Measurements from ENCODE around the gene ASB6.
A peak's percentile ranks its signal among the peaks of the same experiment; 100 is the strongest.
"Not testable (repeated sequence)": the region's sequence is repeated elsewhere in the genome, so short reads cannot be mapped to it uniquely, and the experiment has no call there.

Gene ASB6

DNA sequence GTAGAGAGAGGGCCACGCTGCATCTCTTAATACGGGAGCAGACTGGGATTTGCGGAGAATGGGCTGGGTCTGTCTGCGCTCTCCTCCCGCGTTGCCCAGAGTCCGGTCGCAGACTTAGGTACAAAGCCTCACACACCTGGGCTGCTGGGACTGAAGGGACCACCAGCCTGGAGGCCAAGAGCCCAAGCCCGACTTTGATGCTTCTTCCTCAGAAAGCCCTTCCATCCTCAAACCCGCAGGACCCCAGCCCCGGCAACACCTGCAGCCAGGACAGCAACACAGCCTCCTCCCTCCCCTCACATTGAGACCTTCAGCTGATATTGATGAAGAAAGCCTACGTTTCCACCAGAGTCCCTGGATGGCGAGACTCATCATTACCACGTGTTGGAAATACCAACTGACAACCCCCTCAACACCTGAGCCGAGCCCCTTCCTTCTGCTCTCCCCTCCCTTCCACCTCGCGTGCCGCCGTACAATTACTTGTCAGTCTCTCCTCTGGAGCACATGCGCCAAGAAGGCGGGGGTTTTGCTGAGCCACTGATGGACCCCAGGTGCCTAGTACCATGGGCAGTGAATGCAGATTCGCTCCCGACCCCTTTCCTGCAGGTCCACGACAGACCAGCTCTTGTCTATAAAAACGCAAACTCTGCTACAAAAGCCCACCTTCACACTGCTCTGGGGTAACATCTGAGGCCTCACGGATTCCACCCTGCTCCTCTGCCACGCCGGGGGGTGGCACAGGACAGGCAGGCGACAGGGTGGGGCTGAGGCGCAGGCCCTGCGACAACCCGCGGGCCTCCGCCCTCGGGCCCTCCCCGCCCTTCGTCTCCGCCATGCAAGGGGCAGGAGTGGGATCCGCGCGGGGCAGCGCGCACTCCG lies 841 bp downstream of the ASB6 start:
- DNase-seq, result no peak

DNA sequence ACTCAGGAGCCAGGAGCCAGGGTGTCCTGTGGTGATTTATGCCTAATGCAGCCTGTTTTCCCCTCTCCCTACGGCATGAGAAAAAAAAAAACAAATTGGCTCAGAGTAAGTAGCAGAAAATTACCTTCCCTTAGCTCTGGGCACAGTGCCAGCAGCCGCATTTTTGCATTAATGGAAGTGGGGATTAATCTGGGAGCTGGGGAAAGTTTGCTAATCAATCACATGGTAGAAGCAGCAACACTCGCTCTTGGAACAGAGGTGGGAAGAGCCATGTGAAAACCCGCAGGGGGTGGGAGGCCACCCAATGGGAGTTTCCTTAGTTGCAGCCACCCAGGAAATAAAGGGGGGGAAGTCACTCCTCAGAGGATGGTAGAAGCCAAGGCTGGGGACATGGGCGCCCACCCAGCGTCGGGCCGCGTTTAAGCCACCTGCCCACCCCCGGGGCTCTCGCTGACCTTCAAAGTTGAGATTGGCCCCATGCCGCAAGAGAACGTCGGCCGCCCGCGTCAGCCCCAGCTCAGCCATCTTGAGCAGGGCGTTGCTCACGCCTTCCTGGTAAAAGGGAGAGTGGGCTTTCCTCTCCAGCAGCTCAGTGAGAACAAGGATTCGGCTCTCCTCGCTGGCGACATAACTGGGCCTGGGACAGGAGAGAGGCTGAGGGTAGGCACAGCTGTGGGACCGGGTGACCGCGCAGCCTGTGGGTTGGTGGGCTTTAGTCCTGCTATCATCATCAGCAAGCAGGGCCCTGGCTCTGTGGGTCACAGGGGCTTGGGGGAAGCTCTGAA lies 1.7 kb downstream of the ASB6 start:
- no peak for DNase-seq

DNA sequence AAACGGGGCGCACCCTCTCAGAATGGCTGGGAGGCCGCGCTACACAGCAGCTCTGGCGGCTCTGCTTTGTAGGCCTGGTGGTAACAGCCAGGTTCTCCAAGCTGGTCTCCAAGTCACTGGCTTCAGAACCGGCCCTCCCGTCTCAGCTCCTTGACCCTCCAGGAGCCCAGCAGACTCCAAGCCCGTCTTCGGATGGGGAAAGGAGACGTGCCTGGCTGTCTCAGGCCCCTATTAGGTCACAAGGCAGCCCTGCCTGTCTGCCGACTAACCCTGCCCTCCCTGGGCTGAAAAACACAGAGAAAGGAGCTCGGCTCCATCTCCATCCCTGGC lies 2.2 kb downstream of the ASB6 start:
- DNase-seq, result no peak

DNA sequence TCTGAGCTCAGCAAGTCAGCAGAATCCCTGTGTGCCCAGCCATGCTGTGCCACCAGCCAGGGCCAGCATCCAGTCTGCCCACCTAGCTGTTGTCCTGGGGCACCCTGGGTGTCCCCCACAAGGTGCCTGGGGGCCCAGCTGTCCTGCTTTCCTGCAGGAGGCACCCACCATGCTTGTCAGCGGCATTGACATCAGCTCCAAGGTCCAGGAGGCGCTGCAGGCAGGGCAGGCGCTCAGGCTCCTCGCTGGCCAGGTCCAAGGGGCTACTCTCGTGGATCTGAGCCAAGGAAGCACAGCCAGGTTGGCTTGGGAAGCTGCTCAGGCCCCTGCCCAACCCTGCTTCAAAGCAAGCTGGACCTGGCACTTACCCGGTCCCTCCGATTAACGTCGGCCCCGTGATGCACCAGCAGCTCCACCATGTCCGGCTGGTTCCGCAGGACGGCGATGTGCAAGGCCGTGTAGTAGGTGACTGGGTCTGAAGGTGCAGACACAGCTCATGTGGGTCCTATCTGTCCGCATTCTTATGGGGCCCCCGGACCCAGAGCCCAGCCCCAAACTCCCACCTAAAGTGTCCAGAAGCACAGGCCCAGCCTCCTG lies 2.8 kb downstream of the ASB6 start:
- no peak for DNase-seq

DNA sequence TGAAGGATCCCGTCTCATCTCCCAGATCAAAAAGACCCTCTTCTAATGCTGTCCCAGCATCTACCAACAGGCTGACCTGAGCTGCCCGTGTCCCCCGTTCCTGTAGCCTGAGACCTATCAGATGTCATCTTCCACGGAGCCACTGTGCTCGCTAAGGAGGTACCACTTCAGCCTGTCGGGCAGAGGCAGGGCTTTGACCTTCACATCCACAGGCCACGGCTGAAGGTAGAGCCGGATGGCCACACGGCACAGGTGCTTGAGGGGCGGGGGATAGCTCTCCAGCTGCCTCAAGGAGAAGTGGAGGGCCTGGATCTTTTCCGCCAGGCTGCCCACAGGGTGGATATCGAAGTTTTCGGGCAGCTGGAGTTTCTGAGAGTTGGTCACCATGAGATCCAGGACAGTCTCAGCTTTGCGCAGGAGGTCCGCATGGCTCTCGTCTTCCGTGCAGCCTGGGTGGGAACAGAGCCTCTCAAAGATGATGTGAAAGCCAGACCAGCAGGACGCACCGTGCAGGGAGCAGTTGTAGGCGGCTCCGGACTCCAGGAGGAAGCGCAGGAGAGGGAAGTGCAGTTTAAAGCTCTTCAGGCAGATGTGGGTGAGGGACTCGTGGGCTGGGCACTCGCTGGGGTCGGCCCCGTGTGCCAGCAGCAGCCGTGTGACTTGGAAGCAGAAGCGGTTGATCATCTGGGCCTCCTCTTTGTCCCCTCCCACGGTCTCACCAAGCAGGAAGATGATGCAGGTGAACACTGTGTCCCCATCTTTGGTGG lies 4.1 kb downstream of the ASB6 start:
- DNase-seq, result no peak

DNA sequence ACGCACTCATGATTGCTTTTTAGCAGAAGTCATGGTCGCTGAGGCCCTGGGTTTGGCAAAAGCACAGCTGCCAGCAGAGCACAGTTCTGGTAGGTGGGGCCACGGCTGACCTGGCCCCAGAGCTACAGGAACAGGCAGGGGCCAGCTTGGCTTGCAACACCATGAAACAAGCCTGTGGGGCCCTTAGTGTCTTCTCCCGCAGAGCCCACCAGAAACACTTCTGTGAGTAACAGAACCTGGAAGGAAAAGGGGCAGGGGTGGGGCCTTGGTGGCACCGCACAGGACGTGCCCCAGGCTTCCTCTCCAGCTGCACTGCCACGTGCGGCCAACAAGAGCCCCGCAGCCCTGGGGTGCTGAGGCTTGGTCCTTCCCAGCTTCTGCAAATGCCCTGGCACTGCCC lies 4.8 kb downstream of the ASB6 start:
- DNase-seq, result no peak

DNA sequence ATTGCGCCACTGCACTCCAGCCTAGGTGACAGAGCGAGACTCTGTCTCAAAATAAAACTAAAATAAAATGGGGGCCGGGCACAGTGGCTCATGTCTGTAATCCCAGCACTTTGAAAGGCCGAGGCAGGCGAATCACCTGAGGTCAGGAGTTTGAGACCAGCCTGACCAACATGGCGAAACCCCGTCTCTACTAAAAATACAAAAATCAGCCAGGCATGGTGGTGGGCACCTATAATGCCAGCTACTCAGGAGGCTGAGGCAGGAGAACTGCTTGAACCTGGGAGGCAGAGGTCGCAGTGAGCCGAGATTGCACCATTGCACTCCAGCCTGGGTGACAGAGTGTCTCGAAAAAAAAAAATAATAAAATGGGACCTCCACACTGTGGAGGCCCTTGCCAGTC lies 5.6 kb downstream of the ASB6 start:
- DNase-seq, result not testable (repeated sequence)

DNA sequence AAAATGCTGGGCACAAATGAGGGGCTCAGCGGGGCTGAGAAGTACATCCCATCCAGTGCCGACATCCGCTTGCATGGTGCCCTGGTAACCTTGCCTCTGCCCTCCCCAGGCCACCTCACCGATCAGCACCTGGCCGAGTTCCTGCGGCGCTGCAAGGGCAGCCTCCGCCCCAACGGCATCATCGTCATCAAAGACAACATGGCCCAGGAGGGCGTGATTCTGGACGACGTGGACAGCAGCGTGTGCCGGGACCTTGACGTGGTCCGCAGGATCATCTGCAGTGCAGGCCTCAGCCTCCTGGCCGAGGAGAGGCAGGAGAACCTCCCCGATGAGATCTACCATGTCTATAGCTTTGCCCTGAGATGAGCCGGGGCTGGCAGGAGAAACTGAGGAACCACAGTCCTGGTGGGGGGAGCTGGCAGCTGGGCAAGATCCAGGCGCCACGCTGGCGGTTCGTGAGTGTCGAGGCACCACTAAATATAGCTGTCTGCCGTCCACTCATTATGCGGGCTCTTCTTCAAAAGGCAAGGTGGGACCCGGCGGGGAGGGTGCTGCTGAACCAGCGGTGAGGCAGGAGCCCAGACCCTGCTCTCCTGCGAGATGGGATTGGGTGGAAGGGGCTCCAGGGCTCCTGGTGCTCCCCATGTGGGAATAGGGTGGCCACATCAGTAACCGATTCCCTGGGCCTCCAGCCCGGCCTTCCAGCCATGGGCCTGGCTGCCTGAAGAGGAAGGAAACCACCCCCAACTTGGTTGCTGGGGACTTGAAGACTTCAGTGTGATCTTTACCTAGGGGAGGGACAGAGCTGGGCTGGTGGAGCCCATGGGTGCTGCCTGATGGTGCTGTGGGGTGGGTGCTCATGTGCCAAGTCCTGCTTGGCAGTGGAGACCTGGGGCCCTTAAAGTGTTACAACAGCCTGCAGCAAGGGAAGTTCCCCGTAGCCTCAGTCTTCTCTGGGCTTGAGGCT lies 6.6 kb downstream of the ASB6 start:
- DNase-seq, result no peak

DNA sequence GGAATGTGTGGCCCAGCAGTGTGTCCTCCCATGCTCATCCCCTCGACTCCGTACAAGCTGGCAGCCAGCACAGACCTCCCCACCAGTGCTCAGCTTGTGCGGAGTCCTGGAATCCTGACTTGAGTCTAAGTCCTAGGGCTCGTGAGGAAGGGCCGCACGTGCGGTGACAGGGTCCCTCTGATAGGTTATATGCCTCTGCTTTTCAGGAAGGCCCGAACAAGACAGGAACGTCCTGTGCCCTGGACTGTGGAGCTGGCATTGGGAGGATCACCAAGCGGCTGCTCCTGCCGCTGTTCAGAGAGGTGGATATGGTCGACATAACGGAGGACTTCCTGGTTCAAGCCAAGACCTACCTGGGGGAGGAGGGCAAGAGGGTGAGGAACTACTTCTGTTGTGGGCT lies 8.1 kb downstream of the ASB6 start:
- DNase-seq, result no peak

DNA sequence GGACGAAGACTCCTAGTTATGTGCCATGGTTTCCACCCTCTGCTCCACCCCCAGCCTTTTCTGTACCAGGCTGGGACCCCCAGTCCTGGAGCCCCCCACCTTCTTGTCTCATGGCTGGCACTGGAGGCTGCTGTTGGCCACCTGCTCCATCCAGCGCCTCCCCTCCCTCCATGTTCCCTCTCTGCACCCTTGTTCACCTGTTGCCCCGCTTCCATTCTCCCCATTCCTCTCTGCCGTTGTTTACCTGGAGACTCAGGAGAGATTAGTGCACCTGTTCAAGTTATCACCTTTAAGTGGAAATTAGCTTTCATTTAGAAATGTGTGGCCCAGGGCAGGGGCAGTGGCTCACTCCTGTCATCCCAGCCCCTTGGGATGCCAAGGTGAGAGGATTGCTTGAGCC lies 8.7 kb downstream of the ASB6 start:
- no peak for DNase-seq

DNA sequence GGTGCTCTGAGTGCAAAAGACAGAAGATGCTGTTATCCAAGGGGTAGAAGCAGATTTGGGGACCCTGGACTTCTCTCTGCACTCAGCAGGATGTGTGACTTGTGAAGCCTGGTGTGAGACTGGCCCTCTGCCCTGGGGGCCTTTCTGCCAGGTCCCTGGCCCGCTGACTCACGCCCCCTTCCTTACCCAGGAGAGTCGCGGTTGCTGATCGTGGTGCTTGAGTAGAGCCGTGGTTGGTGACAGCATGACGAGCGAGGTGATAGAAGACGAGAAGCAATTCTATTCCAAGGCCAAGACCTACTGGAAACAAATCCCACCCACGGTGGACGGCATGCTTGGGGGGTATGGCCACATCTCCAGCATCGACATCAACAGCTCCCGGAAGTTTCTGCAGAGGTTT lies 9.5 kb downstream of the ASB6 start:
- DNase-seq, result no peak

DNA sequence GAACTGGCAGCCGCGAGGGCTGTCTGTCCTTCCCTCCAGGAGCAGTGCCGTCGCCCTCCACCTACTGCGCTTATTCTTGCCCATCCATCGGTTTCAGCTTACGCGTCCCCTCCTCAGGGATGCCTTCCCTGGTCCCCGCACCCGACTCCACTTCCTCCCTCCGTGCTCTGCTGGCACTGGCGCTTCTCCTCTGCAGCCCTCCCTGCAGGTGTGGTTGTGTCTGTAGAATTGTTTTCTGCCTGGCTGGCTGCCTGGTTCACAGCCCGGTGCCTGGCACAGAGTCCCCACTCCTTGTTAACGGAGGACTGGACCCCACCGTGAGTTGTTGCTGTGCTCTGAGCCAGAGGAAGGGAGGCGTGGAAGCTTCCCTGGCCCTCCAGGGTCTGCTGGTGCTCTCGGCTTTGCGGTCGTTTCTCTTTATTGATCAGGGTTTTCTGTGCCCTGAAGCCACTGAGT lies 10.2 kb downstream of the ASB6 start:
- DNase-seq, result no peak

DNA sequence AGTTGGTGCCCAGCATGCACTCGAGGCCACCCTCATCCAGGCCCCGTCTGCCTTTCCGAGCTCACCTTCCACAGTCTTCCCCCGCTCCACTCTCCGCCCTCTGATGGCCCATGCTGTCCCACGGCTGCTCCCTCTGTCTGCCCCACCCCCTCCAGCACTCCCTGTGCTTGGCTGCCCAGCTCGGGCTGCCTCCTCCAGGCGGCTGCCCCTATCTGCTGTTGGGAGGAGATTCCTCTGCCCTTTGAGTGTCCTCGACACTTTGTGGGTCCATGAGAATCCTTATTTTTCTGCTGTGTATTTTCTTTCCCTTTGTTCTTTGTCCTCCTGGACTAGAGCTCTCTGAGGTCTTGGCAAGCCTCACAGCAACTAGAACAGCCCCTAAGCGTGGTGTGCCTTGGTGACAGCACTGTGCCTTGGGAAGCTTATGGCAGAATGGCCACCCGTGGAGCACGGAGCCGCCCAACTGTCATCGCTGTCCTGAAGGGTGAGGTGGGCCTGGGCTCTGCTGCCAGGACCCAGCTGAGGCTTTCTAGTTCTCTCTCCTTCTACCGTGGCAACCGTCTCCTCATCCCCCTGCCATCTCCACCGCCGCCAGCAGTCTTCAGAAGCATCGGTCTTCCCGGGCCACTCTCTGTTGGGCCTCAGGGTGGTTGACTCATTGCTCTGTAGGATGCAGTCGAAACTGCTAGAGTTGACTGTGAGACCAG lies 10.8 kb downstream of the ASB6 start:
- DNase-seq, result no peak

DNA sequence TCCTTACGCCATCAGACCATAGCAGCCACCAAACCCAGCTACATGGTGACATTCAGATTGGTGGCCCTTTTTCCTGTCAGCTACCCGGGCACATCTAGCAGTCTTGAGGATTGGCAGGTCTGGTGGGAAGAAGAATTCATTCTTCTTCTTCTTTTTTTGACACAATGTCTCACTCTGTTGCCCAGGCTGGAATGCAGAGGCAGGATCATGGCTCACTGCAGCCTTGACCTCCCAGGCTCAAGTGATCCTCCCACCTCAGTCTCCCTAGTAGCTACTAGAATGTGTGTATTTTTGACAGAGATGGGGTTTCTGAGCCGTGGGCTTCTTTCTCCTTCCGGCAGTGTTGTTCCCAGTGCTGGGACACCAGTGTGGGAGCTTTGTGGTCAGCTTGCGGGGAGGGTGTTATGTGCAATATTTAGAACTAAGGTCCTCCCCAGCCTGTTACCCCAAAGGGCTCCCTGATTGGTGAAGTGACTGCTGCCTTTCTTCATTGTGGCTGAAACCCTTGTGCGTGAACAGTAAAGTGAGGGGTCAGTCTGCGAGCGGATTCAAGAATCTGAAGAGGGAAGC lies 12.6 kb downstream of the ASB6 start:
- no peak for DNase-seq

DNA sequence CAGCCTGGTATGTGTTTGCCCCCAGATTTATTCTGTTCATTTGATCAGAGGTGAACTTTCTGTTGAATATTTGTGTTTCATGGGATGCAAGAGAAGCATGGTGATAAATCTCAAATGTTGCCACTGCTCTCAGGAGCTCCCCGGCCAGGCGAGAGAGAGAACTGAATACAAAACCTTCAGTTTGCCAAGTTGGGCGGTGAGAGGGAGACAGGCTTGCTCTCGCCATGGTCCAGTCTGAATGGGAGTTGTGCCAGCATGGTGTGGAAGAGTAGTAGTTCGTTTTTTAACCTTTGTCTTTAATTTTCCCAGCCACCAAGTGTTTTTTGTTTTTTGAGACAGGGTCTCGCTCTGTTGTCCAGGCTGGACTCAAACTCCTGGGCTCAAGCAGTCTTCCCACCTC lies 13.2 kb downstream of the ASB6 start:
- DNase-seq, result no peak

DNA sequence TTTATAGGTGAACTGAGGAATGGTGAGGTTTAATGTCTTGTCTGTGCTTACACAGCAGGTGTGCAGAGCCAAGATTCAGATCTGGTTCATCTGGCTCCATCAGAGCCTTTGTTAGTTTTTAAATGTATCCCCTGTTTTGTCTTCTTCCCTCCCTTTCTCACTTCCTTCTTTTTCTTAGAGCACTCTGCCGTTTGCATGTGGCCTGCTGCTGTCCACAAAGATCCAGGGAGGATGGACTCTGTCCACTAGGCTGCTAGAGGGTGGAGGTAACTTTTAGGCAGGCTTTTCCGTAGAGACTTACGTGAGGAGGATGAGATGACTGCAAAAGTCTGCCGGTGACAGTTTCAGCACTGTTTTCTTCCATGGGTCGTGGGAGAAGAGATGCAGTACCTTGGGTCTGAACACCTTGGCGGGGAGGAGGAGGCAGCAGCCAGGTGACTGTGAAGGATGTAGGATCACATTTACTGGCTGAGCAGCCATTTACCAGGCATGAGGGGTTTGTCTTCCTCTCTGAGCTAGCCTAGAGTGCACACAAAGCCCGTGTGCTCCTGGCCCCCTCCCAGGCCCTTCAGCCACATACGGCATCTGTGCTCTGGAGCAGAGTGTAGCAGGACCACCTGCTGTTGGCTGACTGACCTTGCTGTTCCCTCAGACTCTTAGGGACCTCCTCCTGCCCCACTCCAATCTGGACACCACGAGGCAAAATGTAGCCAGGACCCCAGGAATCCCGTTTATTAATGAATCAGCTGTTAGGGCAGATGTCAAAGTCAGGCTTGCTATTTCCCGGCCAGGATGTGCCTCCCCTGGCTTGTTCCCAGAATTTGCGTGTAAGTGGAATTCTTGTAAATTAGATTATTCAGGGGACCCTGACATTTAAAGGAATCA lies 14.2 kb downstream of the ASB6 start:
- no peak for DNase-seq

DNA sequence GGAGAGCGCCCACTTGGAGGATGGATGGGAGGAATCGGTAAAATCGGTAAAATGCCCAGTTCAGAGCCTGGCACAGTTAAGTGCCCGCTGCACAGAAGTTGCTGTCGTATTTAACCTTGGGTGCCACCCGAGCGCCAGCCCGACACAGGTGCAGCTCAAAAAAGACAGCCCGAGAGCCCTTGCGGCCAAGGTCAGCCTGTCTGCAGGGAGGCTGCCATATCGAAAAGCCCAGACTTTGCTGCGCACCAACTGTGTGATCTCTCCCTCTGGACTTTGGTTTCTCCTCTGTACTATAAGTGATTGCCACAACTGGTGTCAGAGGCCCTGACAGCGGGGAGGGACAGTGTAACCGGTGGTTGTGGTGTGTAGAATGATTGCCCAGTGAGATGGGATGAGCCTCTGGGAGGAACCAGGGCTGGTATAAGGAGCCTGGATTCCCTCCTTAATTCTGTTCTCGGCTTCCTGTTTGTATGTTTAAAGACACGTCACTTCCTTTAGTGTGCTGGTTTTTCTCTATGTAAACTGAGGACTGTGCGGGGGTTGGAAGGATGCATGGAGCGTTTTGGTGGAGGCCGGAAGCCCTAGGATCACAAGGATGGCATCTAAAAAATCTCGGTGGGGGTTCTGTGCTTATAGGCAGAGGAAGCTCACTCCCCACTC lies 15.2 kb downstream of the ASB6 start:
- peak; percentile 48 for DNase-seq

DNA sequence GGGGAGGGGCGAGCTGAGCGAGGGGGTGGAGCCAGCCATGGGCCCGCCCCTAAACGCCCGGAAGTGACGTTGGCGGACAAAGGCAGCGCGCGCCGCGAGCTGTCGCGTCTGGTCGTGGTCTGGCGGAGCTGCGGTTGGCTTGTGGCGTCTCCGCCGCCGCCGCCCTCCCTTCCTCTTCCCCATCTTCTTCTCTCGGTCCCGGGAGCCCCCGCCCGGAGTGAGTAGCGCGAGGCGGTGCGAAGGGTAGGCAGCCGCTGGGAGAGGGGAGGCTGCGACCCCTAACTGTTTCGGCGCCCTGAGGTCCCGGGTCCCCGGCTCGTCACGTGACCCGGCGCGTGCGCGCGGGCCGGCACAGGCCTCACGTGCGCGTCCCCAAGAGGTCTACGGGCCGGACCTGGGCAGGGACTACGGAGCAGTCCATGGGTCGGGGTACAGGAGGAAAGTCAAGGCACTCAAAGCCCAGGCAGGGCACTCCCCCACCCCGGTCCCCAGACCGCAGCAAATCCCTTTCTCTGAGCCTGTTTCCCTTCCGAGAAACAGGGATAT lies 15.8 kb downstream of the ASB6 start, which contains the start of gene NTMT1:
Gene NTMT1 (plus strand): TSS at position 85 of the 546 bp plus-strand sequence. CDS start 6,541 bp downstream, outside the sequence.
- peak; percentile 90 for DNase-seq

DNA sequence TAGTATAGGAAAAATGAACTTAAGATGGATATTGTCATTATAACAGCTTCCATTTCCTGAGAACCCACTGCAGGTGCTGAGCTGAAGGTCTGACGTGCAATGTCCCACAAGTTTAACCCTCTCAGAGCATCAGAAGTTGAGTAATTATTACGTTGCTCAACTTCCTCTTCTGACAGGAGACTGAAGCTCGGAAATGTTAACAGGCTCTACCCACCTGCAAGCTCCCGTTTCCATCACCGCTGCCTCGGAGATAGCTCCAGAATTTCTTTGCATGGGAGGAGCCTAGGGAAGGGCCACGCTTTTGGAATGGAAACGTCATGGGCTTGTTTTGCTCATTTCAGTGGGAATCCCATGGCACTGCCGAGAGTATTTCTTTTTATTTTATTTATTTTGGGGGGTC lies 17.0 kb downstream of the ASB6 start:
- DNase-seq, result peak; percentile 61

Measured in central memory CD4-positive, alpha-beta T cell (primary cell).